Skeletal muscle tissue (tissue), 4 donors: ENCODE data around the gene SWSAP1. TPM values are rescaled to one million over a fixed set of nuclear protein-coding genes. Genes with fewer than 3 reads are reported as not detected.
"Not testable (repeated sequence)": the region's sequence is repeated elsewhere in the genome, so short reads cannot be mapped to it uniquely, and the experiment has no call there.

Experiments
- H3K27ac ChIP-seq: one replicate; pipeline ENCODE4 v1.7.0; 2013; ENCODE audit warnings: mild to moderate bottlenecking, low read depth, low read length, inconsistent platforms
- H3K27me3 ChIP-seq, 3 donors: one replicate each; pipeline ENCODE4 v1.7.0; 2013; ENCODE audit warnings: low read length in 3 of 3; ENCODE audit not compliant: control insufficient read depth in 3 of 3, insufficient read depth in 3 of 3
- H3K36me3 ChIP-seq, 3 donors: one replicate each; pipeline ENCODE4 v1.7.0; 2013; ENCODE audit warnings: low read length in 3 of 3; ENCODE audit not compliant: control insufficient read depth in 3 of 3, insufficient read depth in 3 of 3
- H3K4me1 ChIP-seq, 3 donors: one replicate each; pipeline ENCODE4 v1.7.0; 2013; ENCODE audit warnings: low read length in 3 of 3, mild to moderate bottlenecking in 3 of 3; ENCODE audit not compliant: control insufficient read depth in 3 of 3, insufficient read depth in 3 of 3
- H3K4me3 ChIP-seq, 3 donors: one replicate each; pipeline ENCODE4 v1.7.0; 2013; ENCODE audit warnings: low read length in 3 of 3
- H3K9ac ChIP-seq, 3 donors: one replicate each; pipeline ENCODE4 v1.7.0; 2013; ENCODE audit warnings: low read length in 3 of 3, mild to moderate bottlenecking in 3 of 3, moderate library complexity in 2 of 3, low read depth in 1 of 3
- H3K9me3 ChIP-seq, 3 donors: one replicate each; pipeline ENCODE4 v1.7.0; 2013; ENCODE audit warnings: low read length in 3 of 3; ENCODE audit not compliant: control insufficient read depth in 3 of 3
- total RNA-seq: library from RNA; depleted of rRNA; stranded (reverse); fragments of >200 nt; gene quantifications from one replicate; pipeline ENCODE4 v1.2.3, GENCODE V29; 2014
- donor health status: Osteomylitis.

SWSAP1 gene, protein sequence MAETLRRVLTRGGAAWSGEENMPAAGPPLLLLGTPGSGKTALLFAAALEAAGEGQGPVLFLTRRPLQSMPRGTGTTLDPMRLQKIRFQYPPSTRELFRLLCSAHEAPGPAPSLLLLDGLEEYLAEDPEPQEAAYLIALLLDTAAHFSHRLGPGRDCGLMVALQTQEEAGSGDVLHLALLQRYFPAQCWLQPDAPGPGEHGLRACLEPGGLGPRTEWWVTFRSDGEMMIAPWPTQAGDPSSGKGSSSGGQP
- 0.52 TPM for total RNA-seq

DNA sequence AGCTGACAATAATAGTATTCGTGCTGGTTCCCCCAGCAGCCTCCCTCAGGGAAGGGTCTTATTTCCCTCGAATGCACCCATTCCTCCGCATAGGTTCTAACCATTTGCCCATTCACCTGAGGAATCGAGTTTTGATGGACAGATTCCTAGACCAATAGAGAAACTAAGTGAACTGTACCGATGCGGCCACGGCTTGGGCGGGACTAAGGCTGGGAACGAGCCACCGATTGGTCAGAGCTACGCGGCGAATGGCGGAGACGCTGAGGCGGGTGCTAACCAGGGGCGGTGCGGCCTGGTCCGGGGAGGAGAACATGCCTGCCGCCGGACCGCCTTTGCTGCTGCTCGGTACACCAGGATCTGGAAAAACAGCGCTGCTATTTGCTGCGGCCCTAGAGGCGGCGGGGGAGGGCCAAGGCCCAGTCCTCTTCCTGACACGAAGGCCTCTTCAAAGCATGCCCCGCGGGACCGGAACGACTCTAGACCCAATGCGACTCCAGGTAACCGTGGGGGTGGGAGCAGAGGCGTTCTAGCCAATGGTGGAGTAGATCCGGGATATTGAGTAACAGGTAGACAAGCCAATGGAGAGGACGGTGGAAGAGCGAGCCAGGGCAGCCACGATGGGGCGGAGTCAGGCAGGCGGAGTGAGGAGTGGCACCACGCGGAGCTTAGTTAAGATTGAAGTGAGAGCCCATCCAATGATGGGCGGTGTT lies at the start of gene SWSAP1:
SWSAP1 (plus strand) TSS at position 234 of the 710 bp plus-strand sequence; CDS start at position 249, 15 bp downstream.
- Histone ChIP-seq H3K27me3 (no peaks in the 10 kb centered on the region), H3K4me3 (peak within 1 kb of the TSS; percentile 70 to 87 (median 73)), H3K27ac (peak within 1 kb of the TSS; percentile 86)

DNA sequence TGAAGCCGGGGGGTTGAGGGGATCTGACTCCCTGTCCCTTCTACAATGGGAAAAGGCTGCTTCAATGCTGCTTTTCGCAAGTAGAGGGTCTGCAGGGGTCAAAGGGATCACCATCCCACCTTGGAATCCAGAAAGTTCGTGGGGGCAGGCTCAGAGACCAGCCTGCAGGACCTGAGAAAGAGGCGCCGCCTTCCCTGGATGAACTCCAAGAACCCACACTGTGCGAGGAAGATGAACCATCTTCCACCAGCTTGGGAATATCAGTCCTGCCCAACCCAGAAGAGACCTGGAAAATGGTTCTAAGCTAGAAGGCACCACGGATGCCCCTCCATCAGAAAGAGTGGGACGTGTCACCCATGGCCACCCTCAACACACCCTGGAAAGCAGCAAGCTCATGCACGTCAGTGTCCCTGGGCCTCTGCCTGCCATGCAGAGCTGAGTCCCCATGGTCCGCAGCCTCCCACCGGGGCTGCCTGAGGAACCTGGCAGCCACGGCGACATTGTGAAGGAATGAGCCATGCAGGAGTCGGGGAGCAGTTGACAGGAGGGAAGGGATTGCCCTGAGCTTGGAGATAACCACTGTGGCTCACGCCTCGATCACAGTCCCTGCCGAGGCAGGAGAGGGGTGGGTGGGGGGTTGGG lies 49.6 kb upstream of the SWSAP1 start:
- Histone ChIP-seq H3K27ac (peak overlapping the region; percentile 54), H3K4me1 (peaks cover 7 to 12% (median 11%) of the 10 kb centered on the region in 3 donors)

More for the DNA sequence above, at the start of gene SWSAP1:
- Histone ChIP-seq H3K4me1 (peaks cover 19 to 36% (median 25%) of the 10 kb centered on the region in 3 donors), H3K36me3 (peaks cover 3 to 8% (median 6%) of the 10 kb centered on the region in 3 donors), H3K9ac (peak within 1 kb of the TSS; percentile 77 to 95 (median 93)), H3K9me3 (no peaks in the 10 kb centered on the region)

DNA sequence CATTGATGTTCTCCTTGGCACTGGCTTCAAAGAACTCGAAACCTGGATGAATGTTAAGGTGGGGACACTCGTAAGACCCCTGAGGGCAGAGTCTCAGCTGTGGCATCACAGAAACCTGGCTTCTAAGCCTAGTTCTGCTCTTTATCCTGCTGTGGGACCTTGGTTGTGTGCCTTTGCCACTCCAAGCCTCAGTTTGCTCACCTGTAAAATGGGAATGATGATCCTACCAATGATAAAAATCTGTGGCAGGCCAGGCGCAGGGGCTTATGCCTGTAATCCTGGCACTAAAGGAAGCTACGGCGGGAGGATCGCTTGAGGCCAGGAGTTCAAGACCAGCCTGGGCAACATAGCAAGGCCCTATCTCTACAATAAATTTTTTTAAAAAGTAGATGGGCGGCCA lies 48.9 kb upstream of the SWSAP1 start:
- Histone ChIP-seq H3K36me3 (peaks cover 9 to 15% (median 14%) of the 10 kb centered on the region in 3 donors), H3K27me3 (no peaks in the 10 kb centered on the region), H3K27ac (no peak overlapping the region), H3K9me3 (no peaks in the 10 kb centered on the region), H3K4me1 (peaks cover 7 to 12% (median 11%) of the 10 kb centered on the region in 3 donors), H3K9ac (no peak overlapping the region), H3K4me3 (no peak overlapping the region)

More for the DNA sequence above, 49.6 kb upstream of the SWSAP1 start:
- H3K36me3 ChIP-seq, result peaks cover 6 to 10% (median 10%) of the 10 kb centered on the region in 3 donors
- H3K4me3 ChIP-seq, result no peak overlapping the region
- no peaks in the 10 kb centered on the region for H3K9me3 ChIP-seq
- H3K9ac ChIP-seq, result no peak overlapping the region
- no peaks in the 10 kb centered on the region for H3K27me3 ChIP-seq

DNA sequence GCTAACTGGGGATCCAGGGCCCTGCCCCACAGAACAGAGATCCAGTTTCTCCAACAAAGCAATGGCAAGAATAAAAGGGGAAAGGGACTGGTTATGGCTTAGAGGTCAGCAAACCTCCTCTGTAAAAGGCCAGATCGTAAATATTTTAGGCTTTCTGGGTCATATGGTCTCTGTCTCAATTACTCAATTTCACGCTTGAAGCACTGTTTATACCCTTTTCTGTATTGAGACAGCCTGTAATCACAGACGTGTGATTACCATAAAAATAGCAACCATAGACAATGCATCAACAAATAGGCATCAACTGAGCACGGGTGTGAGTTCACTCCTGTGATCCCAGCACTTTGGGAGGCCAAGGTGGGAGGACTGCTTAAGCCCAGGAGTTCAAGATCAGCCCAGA lies 44.3 kb upstream of the SWSAP1 start:
- no peak overlapping the region for H3K4me3 ChIP-seq
- no peaks in the 10 kb centered on the region for H3K9me3 ChIP-seq
- H3K9ac ChIP-seq, result no peak overlapping the region
- no peak overlapping the region for H3K27ac ChIP-seq
- peaks cover 13 to 27% (median 22%) of the 10 kb centered on the region in 3 donors for H3K36me3 ChIP-seq
- H3K4me1 ChIP-seq, result no peaks in the 10 kb centered on the region
- no peaks in the 10 kb centered on the region for H3K27me3 ChIP-seq

DNA sequence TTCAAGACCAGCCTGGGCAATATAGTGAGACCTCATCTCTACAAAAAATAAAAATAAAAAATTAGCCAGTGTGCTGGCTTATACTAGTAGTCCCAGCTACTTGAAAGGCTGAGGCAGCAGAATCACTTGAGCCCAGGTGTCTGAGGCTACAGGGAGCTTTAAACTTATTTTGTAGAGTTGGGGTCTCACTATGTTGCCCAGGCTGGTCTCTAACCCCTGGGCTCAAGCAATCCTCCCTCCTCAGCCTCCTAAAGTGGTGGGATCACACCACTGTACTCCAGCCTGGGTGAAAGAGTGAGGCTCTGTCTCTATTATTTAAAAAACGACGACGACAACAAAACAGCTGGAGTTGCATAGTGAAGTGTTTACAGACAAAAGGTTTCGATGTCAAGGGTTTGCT lies 43.0 kb upstream of the SWSAP1 start:
- no peak overlapping the region for H3K9ac ChIP-seq
- no peaks in the 10 kb centered on the region for H3K4me1 ChIP-seq
- H3K36me3 ChIP-seq, result peaks cover 18 to 35% (median 35%) of the 10 kb centered on the region in 3 donors
- H3K27ac ChIP-seq, result no peak overlapping the region
- no peak overlapping the region for H3K4me3 ChIP-seq
- H3K27me3 ChIP-seq, result no peaks in the 10 kb centered on the region
- H3K9me3 ChIP-seq, result no peaks in the 10 kb centered on the region

DNA sequence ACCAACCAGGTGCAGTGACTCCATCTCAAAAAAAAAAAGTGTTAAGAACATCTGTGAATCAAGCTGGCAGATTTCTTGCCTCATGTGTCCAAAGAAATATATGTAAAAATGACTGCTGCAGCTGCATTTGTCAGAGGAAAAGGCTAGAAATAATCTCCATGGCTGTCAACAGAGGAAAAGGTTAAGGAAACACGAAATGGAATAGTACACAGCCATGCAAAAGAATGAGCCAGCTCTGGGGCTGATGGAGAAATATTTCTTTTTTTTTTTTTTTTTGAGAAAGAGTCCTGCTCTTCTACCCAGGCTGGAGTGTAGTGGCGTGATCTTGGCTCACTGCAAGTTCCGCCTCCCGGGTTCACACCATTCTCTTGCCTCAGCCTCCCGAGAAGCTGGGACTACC lies 41.6 kb upstream of the SWSAP1 start:
- Histone ChIP-seq H3K9ac (no peak overlapping the region), H3K4me3 (no peak overlapping the region), H3K27me3 (no peaks in the 10 kb centered on the region), H3K9me3 (no peaks in the 10 kb centered on the region), H3K36me3 (peaks cover 19 to 30% (median 27%) of the 10 kb centered on the region in 3 donors), H3K4me1 (no peaks in the 10 kb centered on the region), H3K27ac (no peak overlapping the region)

DNA sequence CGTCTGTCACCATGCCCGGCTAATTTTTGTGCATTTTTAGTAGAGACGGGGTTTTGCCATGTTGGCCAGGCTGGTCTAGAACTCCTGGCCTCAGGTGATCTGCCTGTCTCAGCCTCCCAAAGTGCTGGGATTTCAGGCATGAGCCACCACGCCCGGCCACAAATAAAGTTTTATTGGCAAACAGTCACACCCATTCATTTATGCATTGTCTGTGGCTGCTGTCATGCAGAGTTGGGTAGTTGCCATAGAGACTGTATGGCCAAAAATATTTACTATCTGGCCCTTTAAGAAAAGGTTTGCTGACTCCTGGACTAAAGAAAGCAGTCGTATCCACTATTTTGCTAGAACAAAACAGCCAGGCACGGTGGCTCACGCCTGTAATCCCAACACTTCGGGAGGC lies 40.6 kb upstream of the SWSAP1 start:
- not testable (repeated sequence) for H3K9ac ChIP-seq, H3K9me3 ChIP-seq, H3K4me3 ChIP-seq, H3K4me1 ChIP-seq, H3K27ac ChIP-seq, H3K27me3 ChIP-seq
- H3K36me3 ChIP-seq, result peaks cover 19 to 30% (median 27%) of the 10 kb centered on the region in 3 donors

DNA sequence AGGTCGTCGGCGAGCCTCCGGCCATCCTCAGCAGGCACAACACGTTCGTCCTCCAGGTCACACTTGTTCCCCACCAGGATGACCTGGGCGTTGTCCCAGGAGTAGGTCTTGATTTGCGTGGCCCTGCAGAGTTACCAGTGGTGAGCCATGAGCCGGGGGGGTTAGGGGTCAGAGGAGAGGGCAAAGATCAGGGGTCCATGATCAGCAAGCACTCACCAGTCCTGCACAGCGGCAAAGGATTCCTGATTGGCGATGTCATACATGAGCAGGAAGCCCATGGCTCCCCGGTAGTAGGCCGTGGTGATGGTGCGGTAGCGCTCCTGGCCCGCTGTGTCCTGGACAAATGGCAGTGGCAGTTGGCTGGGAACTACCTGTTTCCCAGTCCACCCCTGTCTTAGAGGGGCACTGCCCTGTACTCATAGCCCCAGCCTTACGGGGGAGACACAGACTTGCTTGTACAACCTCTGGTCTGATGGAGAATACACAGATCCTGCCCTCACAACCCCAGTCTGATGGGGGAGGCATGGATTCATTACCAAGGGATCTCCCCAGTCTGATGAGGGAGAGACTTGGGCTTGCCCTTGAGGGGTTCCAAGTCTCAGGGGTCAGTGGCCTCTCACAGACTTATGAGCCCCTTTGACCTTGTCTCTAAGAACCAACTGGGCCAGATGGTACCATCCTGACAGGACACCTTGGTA lies 38.9 kb upstream of the SWSAP1 start:
- Histone ChIP-seq H3K9me3 (no peaks in the 10 kb centered on the region), H3K36me3 (peaks cover 16 to 26% (median 22%) of the 10 kb centered on the region in 3 donors), H3K27me3 (no peaks in the 10 kb centered on the region), H3K9ac (no peak overlapping the region), H3K27ac (no peak overlapping the region), H3K4me3 (no peak overlapping the region), H3K4me1 (peaks cover 5 to 8% (median 5%) of the 10 kb centered on the region in 3 donors)

DNA sequence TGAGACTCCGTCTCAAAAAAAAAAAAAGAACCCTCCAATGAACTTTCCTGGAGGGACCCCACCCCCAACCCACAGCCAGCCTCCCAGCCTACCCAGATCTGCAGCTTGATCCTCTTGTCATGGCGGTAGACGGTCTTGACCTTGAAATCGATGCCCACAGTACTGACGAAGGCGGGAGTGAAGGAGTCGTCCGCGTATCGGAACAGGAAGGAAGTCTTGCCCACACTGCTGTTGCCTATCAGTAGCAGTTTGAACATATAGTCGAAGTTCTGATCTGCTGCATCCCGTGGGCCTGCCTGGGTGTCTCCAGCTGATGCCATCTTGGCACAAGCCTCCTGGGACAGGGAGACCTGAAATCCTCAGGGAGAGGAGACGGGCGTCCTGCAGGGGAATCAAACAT lies 37.4 kb upstream of the SWSAP1 start:
- Histone ChIP-seq H3K9ac (no peak overlapping the region), H3K4me3 (no peak overlapping the region), H3K27me3 (no peaks in the 10 kb centered on the region), H3K36me3 (peaks cover 24 to 34% (median 30%) of the 10 kb centered on the region in 3 donors), H3K4me1 (peaks cover 5 to 8% (median 5%) of the 10 kb centered on the region in 3 donors), H3K27ac (no peak overlapping the region), H3K9me3 (no peaks in the 10 kb centered on the region)
